Mesendoderm (in vitro differentiated cells): ENCODE data around the gene OR9A2. TPM values are rescaled to one million over a fixed set of nuclear protein-coding genes. Genes with fewer than 3 reads are reported as not detected.

ENCODE experiments used
- DNase-seq: peaks from one replicate; pipeline ENCODE4 v3.0.0; 2013
- H2AK5ac ChIP-seq: 2 replicates; pipeline ENCODE4 v1.6.1; 2013; ENCODE audit warnings: low read length, inconsistent platforms
- H2BK120ac ChIP-seq: 2 replicates; pipeline ENCODE4 v1.6.1; 2013; ENCODE audit warnings: low read depth, mild to moderate bottlenecking, low read length, moderate library complexity, mixed read lengths
- H2BK15ac ChIP-seq: replicated peaks from 2 replicates; pipeline ENCODE4 v1.6.1; 2013; ENCODE audit warnings: low read depth, mild to moderate bottlenecking, moderate library complexity
- H2BK5ac ChIP-seq: 2 replicates; pipeline ENCODE4 v1.6.1; 2013; ENCODE audit warnings: low read length, inconsistent platforms
- H3K18ac ChIP-seq: 2 replicates; pipeline ENCODE4 v1.6.1; 2013; ENCODE audit warnings: mild to moderate bottlenecking, low read length, mixed read lengths
- H3K23ac ChIP-seq: one replicate; pipeline ENCODE4 v1.6.1; 2013; ENCODE audit warnings: low read length
- H3K27ac ChIP-seq: 2 replicates; pipeline ENCODE4 v1.5.1; 2013; ENCODE audit warnings: low read depth, mild to moderate bottlenecking, inconsistent platforms, low read length, moderate library complexity
- H3K27me3 ChIP-seq: 2 replicates; pipeline ENCODE4 v1.6.1; 2013; ENCODE audit warnings: low read length, control low read depth, mild to moderate bottlenecking, inconsistent platforms; ENCODE audit not compliant: insufficient read depth, poor library complexity
- H3K36me3 ChIP-seq: 2 replicates; pipeline ENCODE4 v1.6.1; 2013; ENCODE audit warnings: low read length, inconsistent platforms; ENCODE audit not compliant: control insufficient read depth, insufficient read depth
- H3K4ac ChIP-seq: one replicate; pipeline ENCODE4 v1.6.1; 2013; ENCODE audit warnings: low read depth, mild to moderate bottlenecking, low read length, moderate library complexity
- H3K4me1 ChIP-seq: 2 replicates; pipeline ENCODE4 v1.6.1; 2013; ENCODE audit warnings: low read depth, low read length, inconsistent platforms; ENCODE audit not compliant: control insufficient read depth
- H3K4me2 ChIP-seq: 2 replicates; pipeline ENCODE4 v1.6.1; 2013; ENCODE audit warnings: low read length
- H3K4me3 ChIP-seq: 2 replicates; pipeline ENCODE4 v1.5.1; 2013; ENCODE audit warnings: mild to moderate bottlenecking, low read length
- H3K56ac ChIP-seq: one replicate; pipeline ENCODE4 v1.6.1; 2013; ENCODE audit warnings: low read length
- H3K79me1 ChIP-seq: 2 replicates; pipeline ENCODE4 v1.6.1; 2013; ENCODE audit warnings: low read length, inconsistent platforms
- H3K79me2 ChIP-seq: 2 replicates; pipeline ENCODE4 v1.6.1; 2013; ENCODE audit warnings: mild to moderate bottlenecking, low read length; ENCODE audit not compliant: control insufficient read depth, insufficient read depth
- H3K9ac ChIP-seq: 2 replicates; pipeline ENCODE4 v1.6.1; 2013; ENCODE audit warnings: low read length, inconsistent platforms
- H4K5ac ChIP-seq: one replicate; pipeline ENCODE4 v1.6.1; 2013; ENCODE audit warnings: low read length
- H4K8ac ChIP-seq: one replicate; pipeline ENCODE4 v1.6.1; 2013; ENCODE audit warnings: low read depth, mild to moderate bottlenecking, control low read depth, low read length, moderate library complexity
- WGBS: extraction: QIAGEN DNeasy Blood & Tissue Kit; methylation state at CpG from one replicate; pipeline ENCODE4 v1.1.7; 2013; ENCODE audit warnings: low lambda C conversion rate, missing lambda C conversion rate; ENCODE audit not compliant: insufficient coverage; ENCODE audit errors: extremely low coverage; 5-methylcytosine and 5-hydroxymethylcytosine counted together
- polyA plus RNA-seq, 2 experiments: library from polyadenylated mRNA; stranded (reverse); fragments of 200-250 nt; gene quantifications; one replicate each; pipeline ENCODE4 v1.2.3, GENCODE V29; 2013

Gene OR9A2, protein sequence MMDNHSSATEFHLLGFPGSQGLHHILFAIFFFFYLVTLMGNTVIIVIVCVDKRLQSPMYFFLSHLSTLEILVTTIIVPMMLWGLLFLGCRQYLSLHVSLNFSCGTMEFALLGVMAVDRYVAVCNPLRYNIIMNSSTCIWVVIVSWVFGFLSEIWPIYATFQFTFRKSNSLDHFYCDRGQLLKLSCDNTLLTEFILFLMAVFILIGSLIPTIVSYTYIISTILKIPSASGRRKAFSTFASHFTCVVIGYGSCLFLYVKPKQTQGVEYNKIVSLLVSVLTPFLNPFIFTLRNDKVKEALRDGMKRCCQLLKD
- polyA plus RNA-seq (2013, experiment 1 of 2), result not detected
- not detected for polyA plus RNA-seq (2013, experiment 2 of 2)

- H3K27ac ChIP-seq, result no peak within 1 kb of the TSS
- no peak within 1 kb of the TSS for H3K4ac ChIP-seq
- no peak within 1 kb of the TSS for H3K4me3 ChIP-seq
- H2BK15ac ChIP-seq, result no peak within 1 kb of the TSS
- H3K36me3 ChIP-seq, result no peaks in the 10 kb centered on the region
- WGBS, result no CpG with 5 or more reads among the region's 1 CpG
- H4K5ac ChIP-seq, result no peak within 1 kb of the TSS
- H3K56ac ChIP-seq, result no peak within 1 kb of the TSS
- no peak within 1 kb of the TSS for H3K18ac ChIP-seq
- H3K4me1 ChIP-seq, result no peaks in the 10 kb centered on the region
- H3K27me3 ChIP-seq, result no peaks in the 10 kb centered on the region
- H2BK120ac ChIP-seq, result no peak within 1 kb of the TSS
- H3K79me2 ChIP-seq, result no peaks in the 10 kb centered on the region
- no peak within 1 kb of the TSS for H4K8ac ChIP-seq
- no peak within 1 kb of the TSS for H2AK5ac ChIP-seq
- H3K23ac ChIP-seq, result no peak within 1 kb of the TSS
- no peak within 1 kb of the TSS for H3K9ac ChIP-seq
- H2BK5ac ChIP-seq, result no peak within 1 kb of the TSS
- H3K4me2 ChIP-seq, result no peak within 1 kb of the TSS
- no peak for DNase-seq
- no peaks in the 10 kb centered on the region for H3K79me1 ChIP-seq
Measured at GRCh38 chr7:143027032-143027431, at the start of gene OR9A2. Gene OR9A2, minus strand, starts transcription at chr7:143027132. Its CDS starts 0 bp downstream, at chr7:143027132.

GRCh38 chr7:143074141-143074540 lies 47.2 kb upstream of the OR9A2 start:
- H3K18ac ChIP-seq, result no peak overlapping the region
- no peak overlapping the region for H3K56ac ChIP-seq
- no peak overlapping the region for H2AK5ac ChIP-seq
- no peak overlapping the region for H4K5ac ChIP-seq
- H4K8ac ChIP-seq, result no peak overlapping the region
- DNase-seq, result no peak
- no peaks in the 10 kb centered on the region for H3K4me1 ChIP-seq
- no peak overlapping the region for H3K27ac ChIP-seq
- no peak overlapping the region for H3K4me2 ChIP-seq
- no peak overlapping the region for H3K4ac ChIP-seq
- H3K27me3 ChIP-seq, result no peaks in the 10 kb centered on the region
- H3K9ac ChIP-seq, result no peak overlapping the region
- H2BK15ac ChIP-seq, result no peak overlapping the region
- H2BK5ac ChIP-seq, result no peak overlapping the region
- H3K36me3 ChIP-seq, result no peaks in the 10 kb centered on the region
- H2BK120ac ChIP-seq, result no peak overlapping the region
- H3K4me3 ChIP-seq, result no peak overlapping the region
- no peak overlapping the region for H3K23ac ChIP-seq
- no peaks in the 10 kb centered on the region for H3K79me1 ChIP-seq
- H3K79me2 ChIP-seq, result no peaks in the 10 kb centered on the region

- H3K4me3 ChIP-seq, result no peak overlapping the region
- no peak overlapping the region for H3K4ac ChIP-seq
- no peak overlapping the region for H3K4me2 ChIP-seq
- no peak overlapping the region for H4K5ac ChIP-seq
- no peak overlapping the region for H3K9ac ChIP-seq
- no peak overlapping the region for H4K8ac ChIP-seq
- no peak overlapping the region for H2BK15ac ChIP-seq
- WGBS, result 100% methylated on average over 1 of the region's 3 CpGs
- H3K56ac ChIP-seq, result no peak overlapping the region
- no peaks in the 10 kb centered on the region for H3K79me2 ChIP-seq
- H3K4me1 ChIP-seq, result no peaks in the 10 kb centered on the region
- no peak overlapping the region for H3K18ac ChIP-seq
- H3K36me3 ChIP-seq, result no peaks in the 10 kb centered on the region
- no peak overlapping the region for H3K23ac ChIP-seq
- H3K79me1 ChIP-seq, result no peaks in the 10 kb centered on the region
- H3K27me3 ChIP-seq, result no peaks in the 10 kb centered on the region
- no peak overlapping the region for H2AK5ac ChIP-seq
- no peak overlapping the region for H2BK120ac ChIP-seq
- H2BK5ac ChIP-seq, result no peak overlapping the region
- DNase-seq, result no peak
- no peak overlapping the region for H3K27ac ChIP-seq
Measured at GRCh38 chr7:143073556-143073955, 46.6 kb upstream of the OR9A2 start.

- H2AK5ac ChIP-seq, result no peak overlapping the region
- no peak overlapping the region for H3K23ac ChIP-seq
- H3K4me3 ChIP-seq, result no peak overlapping the region
- peak; percentile 54 for DNase-seq
- no peak overlapping the region for H3K27ac ChIP-seq
- no peak overlapping the region for H3K18ac ChIP-seq
- no peak overlapping the region for H2BK5ac ChIP-seq
- no peak overlapping the region for H4K5ac ChIP-seq
- H3K4ac ChIP-seq, result no peak overlapping the region
- H3K79me2 ChIP-seq, result no peaks in the 10 kb centered on the region
- no peaks in the 10 kb centered on the region for H3K27me3 ChIP-seq
- no peak overlapping the region for H2BK120ac ChIP-seq
- H3K56ac ChIP-seq, result no peak overlapping the region
- H3K79me1 ChIP-seq, result no peaks in the 10 kb centered on the region
- H2BK15ac ChIP-seq, result no peak overlapping the region
- no peak overlapping the region for H4K8ac ChIP-seq
- no peaks in the 10 kb centered on the region for H3K4me1 ChIP-seq
- H3K4me2 ChIP-seq, result no peak overlapping the region
- no peak overlapping the region for H3K9ac ChIP-seq
- WGBS, result no CpG with 5 or more reads among the region's 6 CpGs
- no peaks in the 10 kb centered on the region for H3K36me3 ChIP-seq
Measured at GRCh38 chr7:143069912-143070500, 43.1 kb upstream of the OR9A2 start.

DNA sequence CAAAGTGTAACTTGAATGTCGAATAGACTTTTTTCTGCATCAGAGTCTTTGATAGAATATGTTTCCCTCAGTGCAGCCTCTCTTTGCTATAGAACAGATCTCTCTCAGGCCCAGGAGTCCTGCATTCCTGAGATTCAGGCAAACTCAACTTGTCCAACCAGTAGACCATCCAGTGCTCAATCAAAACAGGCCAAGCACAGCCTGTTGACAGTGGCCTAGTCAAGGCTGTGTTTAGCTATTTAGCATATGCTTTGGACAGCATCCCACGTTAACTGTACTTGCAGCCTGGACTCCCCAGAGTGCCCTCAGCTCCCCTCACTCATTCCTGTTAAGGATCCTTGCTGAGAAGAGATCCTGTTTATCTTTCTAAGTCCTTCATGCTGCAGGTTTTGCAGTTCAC lies 41.5 kb upstream of the OR9A2 start:
- peak; percentile 4 for DNase-seq
- Histone ChIP-seq H3K79me1 (no peaks in the 10 kb centered on the region), H3K23ac (no peak overlapping the region), H3K9ac (no peak overlapping the region), H3K27me3 (no peaks in the 10 kb centered on the region), H3K4ac (no peak overlapping the region), H3K56ac (no peak overlapping the region), H3K4me3 (no peak overlapping the region), H2BK5ac (no peak overlapping the region), H3K4me2 (no peak overlapping the region), H3K18ac (no peak overlapping the region), H2BK15ac (no peak overlapping the region), H3K4me1 (no peaks in the 10 kb centered on the region), H4K8ac (no peak overlapping the region), H3K27ac (no peak overlapping the region), H3K36me3 (no peaks in the 10 kb centered on the region), H3K79me2 (no peaks in the 10 kb centered on the region), H2BK120ac (no peak overlapping the region), H4K5ac (no peak overlapping the region), H2AK5ac (no peak overlapping the region)
- no CpG with 5 or more reads among the region's 2 CpGs for WGBS

GRCh38 chr7:143063741-143064140 lies 36.8 kb upstream of the OR9A2 start:
- WGBS, result no CpG with 5 or more reads among the region's 3 CpGs
- Histone ChIP-seq H2BK120ac (no peak overlapping the region), H4K8ac (no peak overlapping the region)

More at GRCh38 chr7:143063741-143064140, 36.8 kb upstream of the OR9A2 start:
- no peak for DNase-seq
- H3K4me2 ChIP-seq, result no peak overlapping the region
- no peaks in the 10 kb centered on the region for H3K79me2 ChIP-seq
- H3K4ac ChIP-seq, result no peak overlapping the region
- no peak overlapping the region for H3K23ac ChIP-seq
- H3K4me1 ChIP-seq, result no peaks in the 10 kb centered on the region
- H2AK5ac ChIP-seq, result no peak overlapping the region
- H3K56ac ChIP-seq, result no peak overlapping the region
- no peaks in the 10 kb centered on the region for H3K36me3 ChIP-seq
- H3K18ac ChIP-seq, result no peak overlapping the region
- H3K27ac ChIP-seq, result no peak overlapping the region
- no peak overlapping the region for H3K9ac ChIP-seq
- no peak overlapping the region for H4K5ac ChIP-seq
- no peak overlapping the region for H3K4me3 ChIP-seq
- H3K27me3 ChIP-seq, result no peaks in the 10 kb centered on the region
- H2BK15ac ChIP-seq, result no peak overlapping the region
- no peak overlapping the region for H2BK5ac ChIP-seq
- H3K79me1 ChIP-seq, result no peaks in the 10 kb centered on the region
